ENCODE measurements around the gene STX2.

DNA sequence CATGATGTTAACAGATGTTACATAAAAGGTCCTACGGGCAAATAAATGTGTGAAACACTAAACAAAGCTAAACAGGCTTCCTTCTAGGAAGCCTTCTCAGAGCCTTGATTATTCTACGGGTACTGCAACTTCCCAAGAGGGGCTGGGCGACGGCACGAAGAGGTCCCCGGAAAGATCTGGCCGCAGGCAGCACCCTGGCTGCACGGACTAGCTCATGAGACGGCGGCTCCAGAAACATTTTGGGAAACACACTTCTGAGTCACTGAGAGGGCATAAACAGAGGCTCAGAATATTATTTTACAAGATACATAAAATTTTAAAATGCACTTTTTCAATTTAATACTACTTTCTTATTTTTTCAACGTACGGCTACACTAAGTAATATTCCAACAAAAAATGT lies 19.4 kb downstream of the STX2 start:
- TF ChIP-seq, protein P1, sequence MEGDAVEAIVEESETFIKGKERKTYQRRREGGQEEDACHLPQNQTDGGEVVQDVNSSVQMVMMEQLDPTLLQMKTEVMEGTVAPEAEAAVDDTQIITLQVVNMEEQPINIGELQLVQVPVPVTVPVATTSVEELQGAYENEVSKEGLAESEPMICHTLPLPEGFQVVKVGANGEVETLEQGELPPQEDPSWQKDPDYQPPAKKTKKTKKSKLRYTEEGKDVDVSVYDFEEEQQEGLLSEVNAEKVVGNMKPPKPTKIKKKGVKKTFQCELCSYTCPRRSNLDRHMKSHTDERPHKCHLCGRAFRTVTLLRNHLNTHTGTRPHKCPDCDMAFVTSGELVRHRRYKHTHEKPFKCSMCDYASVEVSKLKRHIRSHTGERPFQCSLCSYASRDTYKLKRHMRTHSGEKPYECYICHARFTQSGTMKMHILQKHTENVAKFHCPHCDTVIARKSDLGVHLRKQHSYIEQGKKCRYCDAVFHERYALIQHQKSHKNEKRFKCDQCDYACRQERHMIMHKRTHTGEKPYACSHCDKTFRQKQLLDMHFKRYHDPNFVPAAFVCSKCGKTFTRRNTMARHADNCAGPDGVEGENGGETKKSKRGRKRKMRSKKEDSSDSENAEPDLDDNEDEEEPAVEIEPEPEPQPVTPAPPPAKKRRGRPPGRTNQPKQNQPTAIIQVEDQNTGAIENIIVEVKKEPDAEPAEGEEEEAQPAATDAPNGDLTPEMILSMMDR (conservative IDR thresholded peaks at IDR 0.05 in 1 of 2, IDR thresholded peaks at IDR 0.05 in 1 of 2; ENCODE audit: low read depth in 1 of 2, low read length in 2 of 2): no peak
- TF ChIP-seq EZH2 (IDR thresholded peaks at IDR 0.05; ENCODE audit: low read length, missing control alignments): no peak
